ENCODE measurements around the gene APOA4.

- TF ChIP-seq CTCF (IDR thresholded peaks at IDR 0.05) = no peak
- TF ChIP-seq EP300 (IDR thresholded peaks at IDR 0.05) = no peak
Observed at GRCh38 chr11:116797816-116798215, 25.3 kb downstream of the APOA4 start.

Measured in sigmoid colon (tissue), 4 donors.